NK-92 treated with Interleukin-12 subunit alpha and Interleukin-12 subunit beta, amount 100 ng/mL, for 24 hours (cell line): Measurements from ENCODE around the gene NAT16.
"Not testable (repeated sequence)": the region's sequence is repeated elsewhere in the genome, so short reads cannot be mapped to it uniquely, and the experiment has no call there.

Source experiments
- DNase-seq: peaks from one replicate; lab custom pipeline; 2025; lab: John Stamatoyannopoulos, UW

Gene NAT16

DNA sequence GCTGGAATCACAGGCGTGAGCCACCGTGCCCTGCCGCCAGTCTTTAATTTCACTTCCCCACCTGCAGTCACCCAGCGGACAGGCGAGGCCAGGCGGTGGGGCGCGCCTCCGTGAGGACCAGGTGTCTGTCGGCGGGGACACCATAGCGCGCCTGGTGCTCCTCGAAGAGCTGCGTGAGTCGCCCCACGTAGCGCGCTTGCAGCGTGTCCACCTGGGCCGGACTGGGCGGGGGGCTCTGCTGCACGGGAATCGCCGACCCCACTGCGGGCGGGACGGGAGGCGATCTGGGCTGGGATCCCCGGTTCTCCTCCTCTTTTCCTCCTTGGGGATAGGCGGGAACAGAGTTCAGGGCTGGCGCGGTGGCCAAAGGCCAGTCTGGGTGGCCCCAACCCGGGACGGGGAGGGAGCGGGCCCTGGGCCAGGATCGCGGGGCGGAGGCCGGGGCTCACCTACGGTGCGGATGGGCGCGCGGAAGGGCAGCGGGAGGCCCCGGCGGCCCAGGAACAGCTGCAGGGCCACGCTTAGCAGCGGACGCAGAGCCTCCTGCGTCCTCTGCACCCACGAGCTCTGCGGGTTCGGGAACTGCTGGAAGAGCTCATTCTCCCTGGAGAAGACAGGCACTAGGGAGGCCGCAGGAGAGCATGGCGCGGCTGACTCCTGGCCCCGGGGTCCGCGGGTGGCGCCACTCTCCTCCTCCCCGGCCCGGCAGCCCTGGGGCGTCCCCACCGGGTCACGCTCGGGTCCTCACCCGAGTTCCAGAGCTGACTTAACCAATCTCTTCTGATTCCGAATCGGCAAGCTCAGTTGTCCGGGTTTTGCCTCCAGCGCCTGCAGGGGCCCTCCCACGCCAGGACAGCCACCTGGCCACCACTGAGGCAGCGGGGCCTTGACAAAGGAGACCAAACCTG lies 21.9 kb upstream of the NAT16 start:
- DNase-seq = no peak

DNA sequence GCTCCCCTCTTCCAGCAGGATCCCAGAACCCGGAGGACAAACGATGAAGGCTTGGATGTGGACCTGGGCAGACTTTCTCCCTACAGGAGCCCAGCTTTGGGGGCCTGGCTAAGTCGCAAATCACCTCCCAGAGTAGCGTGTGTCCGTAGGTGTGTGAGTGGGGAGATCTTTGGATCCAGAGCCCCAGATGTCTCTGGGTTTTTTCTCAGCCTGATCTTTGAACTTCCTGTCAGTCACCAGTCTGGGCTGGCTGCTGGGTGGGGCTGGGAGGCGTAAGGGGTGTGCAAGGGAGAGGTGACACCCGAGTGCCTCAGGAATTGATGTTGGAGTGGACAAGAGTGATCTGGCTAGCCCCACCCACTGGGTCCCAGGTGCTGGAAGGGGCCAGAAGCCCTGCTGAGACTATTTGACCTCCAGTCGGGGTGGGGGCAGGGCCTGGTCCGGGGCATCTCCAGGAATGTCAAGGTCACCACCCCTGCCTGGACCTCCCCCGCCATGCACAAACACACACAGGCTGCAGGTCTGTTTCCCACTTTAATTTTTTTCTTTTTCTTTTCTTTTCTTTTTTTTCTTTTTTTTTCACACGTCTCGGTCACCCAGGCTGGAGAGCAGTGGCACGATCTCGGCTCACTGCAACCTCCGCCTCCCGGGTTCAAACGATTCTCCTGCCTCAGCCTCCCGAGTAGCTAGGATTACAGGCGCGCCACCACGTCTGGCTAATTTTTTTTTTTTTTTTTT lies 20.9 kb upstream of the NAT16 start, which contains the start of gene MOGAT3:
TSS of gene MOGAT3 (minus strand) at position 175 of the 738 bp plus-strand sequence. CDS start 182 bp downstream, outside the sequence.
- DNase-seq = no peak

DNA sequence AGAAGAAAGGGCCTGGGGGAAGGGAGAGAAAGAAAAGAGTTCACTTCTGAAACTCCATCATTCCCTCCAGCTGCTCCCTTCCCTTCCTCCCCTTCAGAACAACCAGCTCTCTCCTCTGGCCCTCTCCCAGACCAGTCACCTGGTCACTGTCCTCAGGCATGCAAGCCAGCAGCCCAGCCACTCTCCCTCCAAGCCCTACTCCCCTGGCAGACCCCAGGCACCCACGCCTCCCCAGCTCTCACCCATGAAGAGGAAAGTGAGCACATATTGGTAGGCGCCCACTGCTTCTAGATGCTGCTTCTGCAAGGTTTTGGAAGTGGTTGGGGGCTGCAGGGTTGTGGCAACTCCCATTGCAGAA lies 20.4 kb upstream of the NAT16 start:
- no peak for DNase-seq

DNA sequence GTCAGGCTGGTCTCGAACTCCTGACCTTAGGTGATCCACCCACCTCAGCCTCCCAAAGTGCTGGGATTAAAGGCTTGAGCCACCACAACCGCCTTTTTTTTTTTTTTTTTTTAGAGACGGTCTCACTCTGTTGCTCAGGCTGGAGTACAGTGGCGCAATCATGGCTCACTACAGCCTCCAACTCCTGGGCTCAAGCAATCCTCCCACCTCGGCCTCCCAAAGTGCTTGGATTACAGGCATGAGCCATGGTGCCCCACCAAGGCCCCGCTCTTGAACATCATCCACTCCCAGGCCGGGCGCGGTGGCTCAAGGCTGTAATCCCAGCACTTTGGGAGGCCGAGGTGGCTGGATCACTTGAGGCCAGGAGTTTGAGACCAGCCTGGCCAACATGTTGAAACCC lies 19.4 kb upstream of the NAT16 start:
- DNase-seq = not testable (repeated sequence)

DNA sequence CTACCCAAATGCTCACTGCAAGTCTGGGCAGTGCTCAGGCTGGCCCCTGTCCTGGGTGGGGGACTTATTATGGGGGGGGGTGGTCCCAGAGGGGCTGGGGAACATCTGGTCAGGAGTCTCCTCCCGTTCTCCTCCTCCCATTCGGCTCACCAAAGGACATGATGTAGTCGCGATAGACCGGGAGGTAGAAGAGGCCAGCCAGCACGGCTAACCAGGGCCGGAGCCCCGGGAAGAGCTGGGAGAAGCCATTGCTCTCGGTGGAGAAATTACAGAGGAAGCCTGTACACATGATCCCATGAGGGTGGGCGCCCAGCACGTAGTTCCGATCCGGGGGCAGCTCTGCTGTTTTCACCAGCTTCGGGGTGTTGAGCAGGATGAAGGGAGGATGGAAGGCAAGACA lies 18.4 kb upstream of the NAT16 start:
- no peak for DNase-seq

DNA sequence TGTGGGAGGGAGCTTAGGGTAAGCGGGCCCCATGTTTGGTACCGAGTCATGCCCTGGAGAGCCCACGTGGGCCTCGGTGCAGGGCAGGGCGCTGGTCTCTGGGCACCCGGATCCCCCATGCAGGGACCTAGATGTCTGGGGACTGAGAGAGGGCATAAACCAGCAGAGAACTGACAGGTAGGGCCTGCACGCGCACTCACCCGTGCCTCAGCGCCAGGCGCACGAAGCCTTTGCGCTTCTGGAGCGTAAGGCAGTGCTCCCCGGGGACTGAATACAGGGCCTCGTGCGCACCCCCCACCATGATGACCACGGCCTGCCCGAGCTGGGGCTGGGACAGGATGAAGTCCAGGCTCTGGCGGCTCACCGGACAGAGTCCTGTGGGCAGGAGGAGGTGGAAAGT lies 17.9 kb upstream of the NAT16 start:
- DNase-seq = no peak

DNA sequence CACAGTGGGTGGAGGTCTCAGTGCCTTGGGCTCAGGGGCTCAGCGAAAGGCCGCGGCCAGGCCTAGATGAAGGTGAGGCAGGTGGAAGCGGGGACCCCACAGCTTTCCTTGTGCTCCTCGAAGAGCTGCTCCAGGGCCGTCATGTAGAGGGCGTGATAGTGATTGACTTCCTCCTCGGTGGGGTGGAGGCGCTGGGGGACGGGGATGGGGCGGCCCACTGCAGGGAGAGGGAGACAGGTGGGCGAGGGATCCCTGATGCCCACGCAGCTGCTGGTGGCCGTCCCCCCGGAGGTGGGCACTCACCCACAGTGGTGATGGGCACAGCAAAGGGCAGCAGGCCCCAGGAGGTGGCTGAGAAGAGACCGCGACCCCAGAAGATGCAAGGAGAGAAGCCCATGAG lies 15.8 kb upstream of the NAT16 start:
- no peak for DNase-seq

DNA sequence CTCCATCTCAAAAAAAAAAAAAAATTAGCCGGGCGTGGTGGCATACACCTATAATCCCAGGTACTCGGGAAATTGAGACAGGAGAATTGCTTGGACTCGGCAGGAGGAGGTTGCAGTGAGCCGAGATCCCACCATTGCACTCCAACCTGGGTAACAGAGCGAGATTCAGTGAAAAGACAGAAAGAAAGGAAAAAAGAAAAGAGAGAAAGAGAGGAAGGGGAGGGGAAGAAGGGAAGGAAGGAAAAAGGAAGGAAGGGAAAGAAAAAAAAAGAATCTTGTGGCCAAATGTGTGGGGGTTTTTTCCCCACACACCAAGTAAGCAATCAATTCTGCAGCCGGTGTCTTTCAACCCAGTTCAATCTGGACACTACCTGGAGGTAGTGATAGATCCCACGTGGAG lies 9.0 kb upstream of the NAT16 start:
- no peak for DNase-seq

DNA sequence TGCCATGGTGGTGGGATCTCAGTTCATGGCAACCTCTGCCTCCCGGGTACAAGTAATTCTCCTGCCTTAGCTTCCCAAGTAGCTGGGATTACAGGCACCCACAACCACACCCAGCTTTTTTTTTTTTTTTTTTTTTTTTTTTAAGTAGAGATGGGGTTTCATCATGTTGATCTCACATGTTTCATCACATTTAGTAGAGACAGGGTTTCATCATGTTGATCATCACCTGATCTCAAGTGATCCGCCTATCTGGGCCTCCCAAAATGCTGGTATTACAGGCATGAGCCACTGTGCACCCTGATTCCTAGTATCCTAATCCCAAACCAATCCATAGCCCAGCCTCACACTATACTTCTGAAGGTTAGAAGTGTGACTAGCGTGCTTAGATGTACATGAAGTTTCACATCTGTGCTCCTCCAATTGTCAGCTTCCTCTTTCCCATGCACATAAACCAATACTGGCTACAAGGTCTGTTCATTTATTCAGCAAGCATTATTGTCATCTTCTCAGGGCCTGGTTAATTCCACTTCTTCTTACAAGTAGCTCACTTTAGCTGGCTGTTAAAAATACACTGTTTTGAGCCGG lies 6.8 kb upstream of the NAT16 start:
- no peak for DNase-seq

DNA sequence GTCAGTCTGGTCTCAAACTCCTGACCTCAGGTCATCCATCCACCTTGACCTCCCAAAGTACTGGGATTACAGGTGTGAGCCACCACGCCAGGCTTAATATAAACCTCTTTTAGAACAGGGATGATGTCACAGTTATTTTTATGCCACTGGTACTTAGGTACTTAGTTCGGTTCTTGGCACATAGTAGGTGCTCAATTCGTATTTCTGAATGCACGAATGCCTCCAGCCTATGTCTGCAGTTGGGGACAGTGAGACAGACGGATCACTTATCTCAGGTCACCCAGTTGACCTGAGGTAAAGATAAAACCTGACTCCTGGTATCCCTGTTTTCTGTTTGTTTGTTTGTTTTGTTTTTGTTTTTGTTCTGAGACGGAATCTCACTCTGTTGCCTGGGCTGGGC lies 6.1 kb upstream of the NAT16 start:
- DNase-seq = no peak

DNA sequence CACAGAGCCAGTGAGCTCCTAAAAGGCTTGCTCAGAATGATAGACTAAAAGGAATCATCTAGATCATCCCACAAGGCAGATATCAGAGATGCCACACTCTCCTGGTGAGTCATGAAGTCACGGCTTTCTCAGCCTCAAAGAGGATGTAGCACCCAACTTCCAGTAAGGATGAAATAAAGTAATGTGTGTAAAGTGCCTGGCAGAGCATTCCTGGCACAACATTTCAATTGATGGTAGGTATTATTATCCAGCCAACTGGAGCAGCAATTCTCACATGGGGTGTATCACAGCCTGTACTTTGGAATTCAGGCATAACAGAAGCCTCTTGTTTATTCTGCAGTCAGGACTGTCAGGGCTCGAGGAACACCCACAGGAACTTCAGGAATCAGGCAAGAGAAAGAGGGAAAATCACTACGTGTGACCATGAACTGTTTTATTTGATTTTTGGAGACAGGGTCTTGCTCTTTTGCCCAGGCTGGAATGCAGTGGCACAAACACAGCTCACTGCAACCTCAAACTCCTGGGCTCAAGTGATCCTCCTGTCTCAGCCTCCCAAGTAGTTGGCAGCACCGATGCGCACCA lies 5.3 kb upstream of the NAT16 start:
- DNase-seq = no peak

DNA sequence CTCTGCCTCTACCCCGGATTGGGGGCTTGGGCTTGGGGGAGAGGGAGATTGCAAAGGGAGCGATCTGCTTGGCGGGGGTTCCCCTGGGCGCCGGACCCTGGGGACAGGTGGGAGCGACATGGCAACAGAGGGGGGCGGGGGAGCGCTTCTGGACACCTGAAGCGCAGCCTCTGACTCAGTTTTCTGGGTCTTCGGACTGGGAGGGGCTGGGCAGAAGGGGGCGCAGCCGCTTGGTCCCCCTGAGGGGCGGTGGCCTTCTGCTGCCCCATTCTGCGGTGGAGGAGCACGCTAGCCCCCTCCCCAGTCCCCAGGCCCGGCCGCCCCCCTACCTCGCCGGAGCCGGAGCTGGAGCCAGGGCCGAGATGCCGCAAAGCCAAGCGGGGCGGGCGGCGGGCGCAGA lies 380 bp downstream of the NAT16 start:
- DNase-seq = no peak

DNA sequence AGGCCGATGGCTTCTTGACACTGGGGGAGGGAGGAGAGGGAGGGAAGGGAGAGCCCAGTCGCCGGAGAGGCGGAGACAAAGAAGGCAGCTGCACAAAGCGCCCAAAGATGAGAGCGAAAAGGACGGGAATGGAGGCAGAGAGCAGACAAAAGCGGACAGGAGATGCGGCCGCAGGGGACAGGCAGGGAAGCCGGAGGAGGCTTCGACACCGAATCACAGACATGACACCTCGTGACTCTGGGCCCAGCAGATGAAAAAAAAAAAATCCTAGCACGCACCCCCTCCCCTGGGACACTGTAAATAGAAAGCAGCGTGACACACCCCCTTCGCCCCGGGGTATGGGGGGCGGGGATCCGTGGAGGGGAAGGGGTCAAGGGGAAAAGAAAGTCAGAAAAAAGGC lies 976 bp downstream of the NAT16 start:
- no peak for DNase-seq

DNA sequence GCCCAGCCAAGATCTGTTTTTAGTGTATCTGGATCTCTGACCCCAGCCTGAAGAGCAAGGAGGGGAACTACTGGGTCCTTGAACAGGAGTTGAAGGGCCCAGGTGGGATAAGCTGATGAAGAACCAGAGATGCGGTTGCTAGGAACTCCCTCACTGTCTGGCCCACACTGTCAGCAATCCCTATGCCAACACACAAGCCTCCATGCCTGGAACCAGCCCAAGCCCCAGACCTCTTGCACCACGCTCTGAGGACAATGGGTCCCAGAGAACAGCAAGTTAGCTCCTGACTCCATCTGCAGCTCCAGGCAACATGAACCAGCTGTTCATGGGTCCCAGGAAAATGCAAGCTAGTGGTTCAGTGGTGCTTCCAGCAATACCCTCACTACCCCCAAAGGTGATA lies 2.4 kb downstream of the NAT16 start:
- DNase-seq = no peak

DNA sequence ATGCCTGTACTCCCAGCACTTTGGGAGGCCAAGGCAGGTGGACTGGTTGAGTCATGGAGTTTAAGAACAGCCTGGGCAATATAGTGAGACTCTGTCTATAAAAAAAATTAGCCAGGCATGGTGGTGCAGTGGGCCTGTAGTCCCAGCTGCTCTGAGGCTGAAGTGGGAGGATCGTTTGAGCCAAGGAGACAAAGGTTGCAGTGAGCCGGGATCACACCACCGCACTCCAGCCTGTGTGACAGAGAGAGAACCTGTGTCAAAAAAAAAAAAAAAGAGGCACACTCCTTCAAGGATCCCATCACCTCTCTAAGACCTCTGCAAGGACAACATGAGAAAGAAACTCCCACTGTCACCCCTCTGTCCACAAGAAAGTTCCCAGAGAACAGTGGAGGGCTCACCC lies 4.4 kb downstream of the NAT16 start:
- DNase-seq = no peak

DNA sequence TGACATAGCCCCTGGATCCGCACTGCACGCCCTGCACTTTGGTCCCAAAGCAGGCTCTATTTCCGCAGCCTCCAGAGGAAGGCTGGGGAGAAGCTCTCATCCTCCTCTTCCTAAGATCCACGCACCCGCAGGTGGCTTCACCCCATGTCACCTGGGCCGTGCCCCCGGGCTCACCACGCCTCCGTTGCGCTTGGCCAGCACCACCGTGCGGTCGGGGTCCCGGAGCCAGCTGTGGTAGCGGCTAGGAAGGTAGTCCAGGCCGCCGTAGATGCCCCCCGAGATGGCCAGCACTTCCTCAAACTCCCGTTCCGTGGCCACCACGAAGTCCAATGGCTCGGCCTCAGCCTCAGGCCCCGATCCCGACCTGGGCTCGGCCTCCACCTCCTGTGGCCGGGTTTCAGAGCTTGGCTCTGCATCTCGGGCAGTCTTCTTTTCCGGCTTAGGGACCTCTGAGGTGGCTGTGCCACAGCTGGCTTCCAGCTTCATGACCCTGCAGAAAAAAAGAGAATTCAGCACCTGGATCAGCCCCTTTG lies 5.7 kb downstream of the NAT16 start:
- no peak for DNase-seq

DNA sequence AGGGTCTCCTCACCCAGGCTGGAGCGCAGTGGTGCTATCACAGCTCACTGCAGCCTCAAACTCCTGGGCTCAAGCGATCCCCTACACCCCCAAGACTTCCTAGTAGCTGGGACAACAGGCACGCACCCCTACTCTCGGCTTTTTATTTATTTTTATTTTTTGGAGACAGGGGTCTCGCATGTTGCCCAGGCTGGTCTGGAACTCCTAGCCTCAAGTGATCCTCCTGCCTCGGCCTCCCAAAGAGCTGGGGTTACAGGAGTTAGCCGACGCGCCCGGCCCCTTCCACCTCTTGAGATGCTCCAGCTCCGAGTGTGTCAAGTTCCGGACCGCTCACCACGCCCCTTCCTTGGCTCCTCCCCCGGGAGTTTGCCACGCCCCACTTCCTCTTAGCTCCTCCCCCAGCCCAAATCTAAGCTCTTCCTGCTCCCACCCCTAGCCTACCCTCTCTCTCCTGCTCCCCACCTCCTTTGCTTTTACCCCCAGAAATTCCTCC lies 6.3 kb downstream of the NAT16 start:
- DNase-seq = no peak

DNA sequence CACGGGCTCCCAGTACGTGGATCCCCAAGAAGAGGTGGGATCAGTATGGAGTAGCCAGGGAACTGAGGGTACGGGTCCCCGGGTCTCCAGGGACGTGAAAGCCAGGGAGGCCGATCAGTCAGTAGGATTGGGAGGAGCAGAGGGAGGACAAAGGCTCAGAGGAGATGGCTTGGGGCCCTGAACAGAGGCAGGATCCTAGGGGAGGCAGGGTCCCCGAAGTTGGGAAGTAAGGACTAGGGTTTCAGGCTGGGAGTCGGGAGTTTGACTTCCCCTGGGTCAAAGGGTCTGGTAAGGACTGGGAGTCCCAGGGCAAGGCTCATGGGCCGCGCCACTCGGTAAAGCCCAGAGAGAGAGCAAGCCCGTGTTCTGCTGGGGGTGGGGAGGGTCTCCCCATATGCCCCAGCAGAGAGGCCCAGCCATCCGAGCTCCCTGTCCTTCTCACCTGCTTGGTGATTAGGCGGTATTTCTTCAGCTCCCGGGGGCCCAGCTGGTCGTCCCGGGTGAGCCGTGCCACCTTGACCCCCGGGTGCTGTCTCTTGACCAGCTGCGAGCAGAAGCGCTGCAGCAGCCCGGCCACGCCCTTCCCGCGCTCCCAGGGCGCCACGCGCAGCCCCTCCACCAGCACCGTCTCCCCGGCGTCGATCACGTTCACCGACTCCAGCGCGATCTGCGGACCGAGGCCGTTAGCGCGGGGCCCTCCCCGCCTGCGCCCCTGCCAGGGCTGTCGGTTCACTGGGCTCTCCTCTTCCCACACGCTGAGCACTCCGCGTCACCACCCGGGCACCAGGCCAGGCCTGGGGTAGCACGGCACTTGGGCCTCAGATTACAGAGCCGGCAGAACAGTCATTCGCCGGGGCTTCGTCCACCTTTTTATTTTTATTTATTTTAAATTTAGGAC lies 7.0 kb downstream of the NAT16 start:
- no peak for DNase-seq

DNA sequence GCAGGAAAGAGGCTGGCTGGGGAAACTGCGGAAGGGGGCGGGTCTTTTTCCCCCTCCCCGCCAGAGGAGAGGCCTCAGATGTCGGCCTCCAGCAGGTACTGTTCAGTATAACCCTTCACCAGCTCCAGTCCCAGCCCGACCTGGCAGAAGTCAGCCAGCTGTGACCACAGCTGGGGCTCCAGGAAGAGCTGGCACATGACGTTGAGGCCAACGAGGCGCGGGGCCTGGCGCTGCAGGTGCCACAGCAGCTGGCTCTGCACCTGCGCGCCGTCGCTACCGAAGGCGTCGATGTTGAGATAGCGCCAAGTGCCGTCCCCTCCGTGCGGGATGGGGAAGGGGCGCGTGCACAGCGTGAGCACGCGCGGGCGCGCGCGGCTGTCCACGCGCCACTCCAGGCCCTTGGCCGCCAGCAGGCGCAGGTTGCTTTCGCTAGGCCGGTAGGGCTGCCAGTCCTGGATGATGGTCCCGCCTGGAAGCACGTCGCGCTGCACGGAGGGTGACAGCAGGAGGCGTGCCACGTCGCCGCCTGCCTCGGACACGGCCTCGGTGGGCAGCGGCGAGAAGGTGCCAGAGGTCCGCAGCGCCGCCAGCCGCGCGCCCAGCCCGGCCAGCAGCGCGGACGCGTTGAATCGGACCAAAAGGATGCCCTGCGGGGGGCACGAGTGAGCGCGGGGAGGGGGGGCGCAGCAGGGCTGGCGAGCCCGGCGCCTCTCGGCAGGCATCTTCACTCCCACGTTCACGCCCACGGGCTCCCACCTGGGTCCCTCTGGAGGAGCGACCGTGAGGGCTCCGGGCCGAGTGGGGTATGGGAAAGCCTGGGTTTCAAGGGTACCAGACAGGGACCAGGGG lies 7.9 kb downstream of the NAT16 start:
- DNase-seq = no peak

DNA sequence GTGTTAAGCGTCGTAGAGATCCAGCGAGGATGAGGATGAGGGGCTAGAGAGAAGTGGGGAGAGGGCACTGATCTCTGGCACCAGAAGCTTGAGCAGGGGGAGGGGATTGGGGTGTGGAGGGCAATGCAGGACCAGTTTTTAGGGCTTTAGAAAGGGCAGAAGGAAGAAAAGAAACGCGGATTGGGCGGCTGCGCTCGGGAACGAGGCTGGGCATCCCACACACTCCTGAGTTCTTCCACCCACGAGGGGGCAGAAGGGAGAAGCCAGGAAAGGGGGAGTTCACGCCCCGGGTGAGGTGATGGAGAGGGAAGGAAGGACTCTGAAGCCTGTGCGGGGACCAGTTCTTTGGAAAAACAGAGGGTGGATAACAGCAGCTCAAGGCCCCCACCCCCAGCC lies 8.7 kb downstream of the NAT16 start:
- no peak for DNase-seq
